CD4-positive, alpha-beta memory T cell (primary cell): ENCODE measurements around the gene P2RX6. TPM values are rescaled to one million over a fixed set of nuclear protein-coding genes. Genes with fewer than 3 reads are reported as not detected.

Source experiments
- CTCF ChIA-PET: fragments of 350-600 bp; sonication (Branson Sonifier 250); formaldehyde crosslinking; loops from one replicate; lab custom pipeline; 2021; ENCODE audit warnings: inconsistent platforms; ENCODE audit not compliant: partially characterized antibody; lab: Charles Lee
- POLR2A ChIA-PET: fragments of 350-600 bp; sonication (Branson Sonifier 250); formaldehyde crosslinking; loops from one replicate; lab custom pipeline; 2021; ENCODE audit not compliant: partially characterized antibody; lab: Charles Lee
- DNase-seq, 5 donors: peaks; one replicate each; pipeline versions ENCODE4 v3.0.0 to v3.0.0-alpha.2; 2020 to 2022; ENCODE audit warnings: mixed read lengths in 1 of 5
- H3K27ac ChIP-seq: one replicate; pipeline ENCODE4 v1.7.0; 2013; ENCODE audit warnings: low read depth, low read length
- H3K27me3 ChIP-seq: 2 replicates; pipeline ENCODE4 v1.7.0; 2013; ENCODE audit warnings: mild to moderate bottlenecking, low read length, moderate library complexity; ENCODE audit not compliant: insufficient read depth
- H3K36me3 ChIP-seq: 2 replicates; pipeline ENCODE4 v1.7.0; 2013; ENCODE audit warnings: mild to moderate bottlenecking, low read length, moderate library complexity; ENCODE audit not compliant: insufficient read depth
- H3K4me1 ChIP-seq: 2 replicates; pipeline ENCODE4 v1.7.0; 2013; ENCODE audit warnings: mild to moderate bottlenecking, low read length, moderate library complexity; ENCODE audit not compliant: insufficient read depth
- H3K4me3 ChIP-seq, 2 donors: one replicate each; pipeline ENCODE4 v1.7.0; 2013; ENCODE audit warnings: low read length in 2 of 2, mild to moderate bottlenecking in 1 of 2
- H3K9me3 ChIP-seq, 2 donors: one replicate each; pipeline ENCODE4 v1.7.0; 2013; ENCODE audit warnings: low read length in 2 of 2, control low read depth in 1 of 2; ENCODE audit not compliant: control insufficient read depth in 1 of 2
- H3K27ac Mint-ChIP-seq, 7 donors: one replicate each; pipeline ENCODE4 v1.8.0; 2020 to 2021; ENCODE audit warnings: mixed read lengths in 7 of 7, mild to moderate bottlenecking in 6 of 7, inconsistent platforms in 3 of 7, moderate library complexity in 3 of 7
- H3K27me3 Mint-ChIP-seq, 2 donors: one replicate each; pipeline ENCODE4 v1.8.0; 2020 to 2021; ENCODE audit warnings: mixed read lengths in 2 of 2
- H3K36me3 Mint-ChIP-seq, 2 donors: one replicate each; pipeline ENCODE4 v1.8.0; 2020 to 2021; ENCODE audit warnings: mixed read lengths in 2 of 2, inconsistent platforms in 1 of 2, mild to moderate bottlenecking in 1 of 2
- H3K4me1 Mint-ChIP-seq, 4 donors: one replicate each; pipeline ENCODE4 v1.8.0; 2020 to 2021; ENCODE audit warnings: mixed read lengths in 4 of 4, mild to moderate bottlenecking in 1 of 4
- H3K4me3 Mint-ChIP-seq, 8 donors: one replicate each; pipeline ENCODE4 v1.8.0; 2020 to 2021; ENCODE audit warnings: mixed read lengths in 8 of 8, mild to moderate bottlenecking in 7 of 8, moderate library complexity in 6 of 8, inconsistent platforms in 3 of 8
- H3K9me3 Mint-ChIP-seq, 8 donors: one replicate each; pipeline ENCODE4 v1.8.0; 2020 to 2021; ENCODE audit warnings: mixed read lengths in 8 of 8, mild to moderate bottlenecking in 5 of 8, inconsistent platforms in 3 of 8, moderate library complexity in 1 of 8
- intact Hi-C: fragments of 100-400 bp; cut with micrococcal nuclease; formaldehyde crosslinking; loops from one replicate; pipeline ENCODE4 v1.15.1; 2023
- polyA plus RNA-seq, 2 donors: library from polyadenylated mRNA; unstranded; fragments of 300-500 nt; fragmentation: Illumina TruSeq; gene quantifications; one replicate each; pipeline ENCODE4 v1.2.3, GENCODE V29; 2021
- total RNA-seq, 2 experiments: library from RNA; stranded (reverse); gene quantifications; one replicate each; pipeline ENCODE4 v1.2.3, GENCODE V29; 2021

The P2RX6 gene
- total and polyA plus RNA-seq, 4 experiments from 2014 or later, result 0.19 to 1.2 (median 1.1) TPM; not detected in 1

GRCh38 chr22:21030621-21031544 is 15.9 kb downstream of the P2RX6 start:
- POLR2A ChIA-PET, result no interaction called here
- H3K27ac Mint-ChIP-seq, result no peak overlapping the region
- H3K27me3 ChIP-seq, result peaks cover 9% of the 10 kb centered on the region
- no peaks in the 10 kb centered on the region for H3K36me3 ChIP-seq
- peaks cover 2% of the 10 kb centered on the region for H3K4me1 ChIP-seq
- CTCF ChIA-PET, result no interaction called here
- no peaks in the 10 kb centered on the region for H3K9me3 ChIP-seq
- peaks cover 17 to 25% of the 10 kb centered on the region in 2 donors for H3K27me3 Mint-ChIP-seq
- DNase-seq, result no peak
- H3K4me3 ChIP-seq, result no peak overlapping the region
- H3K9me3 Mint-ChIP-seq, result no peaks in the 10 kb centered on the region
- H3K36me3 Mint-ChIP-seq, result no peaks in the 10 kb centered on the region
- peak overlapping the region in 2 of 8 donors; percentile 36 to 52 for H3K4me3 Mint-ChIP-seq
- H3K27ac ChIP-seq, result no peak overlapping the region
- H3K4me1 Mint-ChIP-seq, result peaks cover 0 to 11% (median 3%) of the 10 kb centered on the region in 4 donors
- intact Hi-C loops, result no loop called here

GRCh38 chr22:21031545-21032036 is 16.6 kb downstream of the P2RX6 start:
- peaks cover 0 to 11% (median 3%) of the 10 kb centered on the region in 4 donors for H3K4me1 Mint-ChIP-seq
- no peaks in the 10 kb centered on the region for H3K36me3 Mint-ChIP-seq
- Histone ChIP-seq H3K36me3 (no peaks in the 10 kb centered on the region), H3K27me3 (peaks cover 9% of the 10 kb centered on the region), H3K9me3 (no peaks in the 10 kb centered on the region), H3K4me3 (no peak overlapping the region), H3K27ac (no peak overlapping the region), H3K4me1 (no peaks in the 10 kb centered on the region)
- peak overlapping the region in 3 of 8 donors; percentile 6 to 43 (median 35) for H3K4me3 Mint-ChIP-seq
- no peaks in the 10 kb centered on the region for H3K9me3 Mint-ChIP-seq
- intact Hi-C loops, result no loop called here
- POLR2A ChIA-PET, result no interaction called here
- peaks cover 17 to 25% of the 10 kb centered on the region in 2 donors for H3K27me3 Mint-ChIP-seq
- DNase-seq, result no peak
- CTCF ChIA-PET, result no interaction called here
- no peak overlapping the region for H3K27ac Mint-ChIP-seq

- peak within 1 kb of the TSS in 5 of 8 donors; percentile 6 to 43 (median 35) for H3K4me3 Mint-ChIP-seq
- intact Hi-C loops, result no loop called here
- H3K4me1 Mint-ChIP-seq, result peaks cover 0 to 11% (median 3%) of the 10 kb centered on the region in 4 donors
- Histone ChIP-seq H3K27ac (no peak within 1 kb of the TSS), H3K4me1 (no peaks in the 10 kb centered on the region), H3K4me3 (no peak within 1 kb of the TSS), H3K36me3 (no peaks in the 10 kb centered on the region), H3K9me3 (no peaks in the 10 kb centered on the region), H3K27me3 (peaks cover 9% of the 10 kb centered on the region)
- no peaks in the 10 kb centered on the region for H3K9me3 Mint-ChIP-seq
- H3K36me3 Mint-ChIP-seq, result no peaks in the 10 kb centered on the region
- peaks cover 18 to 25% of the 10 kb centered on the region in 2 donors for H3K27me3 Mint-ChIP-seq
- ChIA-PET CTCF (no interaction called here), POLR2A (no interaction called here)
- DNase-seq, result no peak
- no peak within 1 kb of the TSS for H3K27ac Mint-ChIP-seq
Observed at GRCh38 chr22:21032037-21032867, 17.3 kb downstream of the P2RX6 start, which contains the start of gene SLC7A4. Gene SLC7A4, minus strand, starts transcription at chr22:21032561. Its CDS starts 749 bp downstream, at chr22:21031812.

GRCh38 chr22:21032868-21033688 is 18.1 kb downstream of the P2RX6 start:
- Mint-ChIP-seq H3K27ac (no peak overlapping the region), H3K36me3 (no peaks in the 10 kb centered on the region), H3K9me3 (no peaks in the 10 kb centered on the region), H3K27me3 (peaks cover 20 to 25% of the 10 kb centered on the region in 2 donors), H3K4me3 (peak overlapping the region in 1 of 8 donors; percentile 26), H3K4me1 (peaks cover 0 to 11% (median 3%) of the 10 kb centered on the region in 4 donors)
- intact Hi-C loops, result no loop called here
- H3K27ac ChIP-seq, result no peak overlapping the region
- ChIA-PET CTCF (no interaction called here), POLR2A (no interaction called here)
- H3K4me1 ChIP-seq, result no peaks in the 10 kb centered on the region
- H3K36me3 ChIP-seq, result no peaks in the 10 kb centered on the region
- no peaks in the 10 kb centered on the region for H3K9me3 ChIP-seq
- H3K27me3 ChIP-seq, result peaks cover 9% of the 10 kb centered on the region
- no peak overlapping the region for H3K4me3 ChIP-seq
- no peak for DNase-seq

- H3K9me3 ChIP-seq, result no peaks in the 10 kb centered on the region
- peaks cover 9% of the 10 kb centered on the region for H3K27me3 ChIP-seq
- Mint-ChIP-seq H3K4me3 (no peak overlapping the region), H3K27ac (no peak overlapping the region), H3K4me1 (peaks cover 0 to 11% (median 3%) of the 10 kb centered on the region in 4 donors), H3K27me3 (peaks cover 25 to 29% of the 10 kb centered on the region in 2 donors), H3K36me3 (no peaks in the 10 kb centered on the region), H3K9me3 (no peaks in the 10 kb centered on the region)
- H3K36me3 ChIP-seq, result no peaks in the 10 kb centered on the region
- no peak overlapping the region for H3K4me3 ChIP-seq
- H3K4me1 ChIP-seq, result no peaks in the 10 kb centered on the region
- ChIA-PET CTCF (no interaction called here), POLR2A (no interaction called here)
- DNase-seq, result no peak
- H3K27ac ChIP-seq, result no peak overlapping the region
- intact Hi-C loops, result no loop called here
Observed at GRCh38 chr22:21033895-21034294, 18.9 kb downstream of the P2RX6 start.

- Histone ChIP-seq H3K4me3 (no peak overlapping the region), H3K27ac (no peak overlapping the region), H3K9me3 (no peaks in the 10 kb centered on the region), H3K36me3 (no peaks in the 10 kb centered on the region), H3K27me3 (peaks cover 9% of the 10 kb centered on the region), H3K4me1 (no peaks in the 10 kb centered on the region)
- Mint-ChIP-seq H3K4me1 (peaks cover 0 to 11% (median 3%) of the 10 kb centered on the region in 4 donors), H3K4me3 (no peak overlapping the region), H3K36me3 (no peaks in the 10 kb centered on the region), H3K27me3 (peaks cover 20 to 27% of the 10 kb centered on the region in 2 donors), H3K27ac (no peak overlapping the region), H3K9me3 (no peaks in the 10 kb centered on the region)
- ChIA-PET POLR2A (no interaction called here), CTCF (no interaction called here)
- DNase-seq, result no peak
- intact Hi-C loops, result no loop called here
Observed at GRCh38 chr22:21034989-21035388, 20.0 kb downstream of the P2RX6 start.
